HepG2 (cell line): Measurements from ENCODE around the gene IQCC. TPM values are rescaled to one million over a fixed set of nuclear protein-coding genes. Genes with fewer than 3 reads are reported as not detected.

Experiments used
- ATAC-seq: fragments of 200-7000 bp; cut with Tn5 transposase; 3 replicates; pipeline ENCODE4 v1.9.1; 2020; ENCODE audit warnings: mild to moderate bottlenecking, moderate library complexity
- BruUV-seq: library from RNA; stranded (reverse); fragments of 400-500 nt; replicated peaks from 2 replicates; lab custom pipeline; 2021; lab: Mats Ljungman, UMichigan
- CTCF ChIA-PET: fragments of 300-600 bp; formaldehyde crosslinking; extraction: SDS; loops from one replicate; lab custom pipeline; 2021; ENCODE audit warnings: low total read pairs, inconsistent platforms, low intra/inter-chr PET ratio; lab: Yijun Ruan, JAX
- POLR2A ChIA-PET: fragments of 350-600 bp; sonication (Branson Sonifier 250); formaldehyde crosslinking; loops from one replicate; lab custom pipeline; 2020; ENCODE audit warnings: antibody characterized with exemption, inconsistent platforms; lab: Yijun Ruan, JAX
- DNase-seq: peaks from one replicate; pipeline ENCODE4 v3.0.0-alpha.2; 2015; ENCODE audit warnings: low spot score
- FAIRE-seq: peaks from 3 replicates; lab custom pipeline; 2011; peaks lifted over from hg19 to GRCh38; lab: Jason Lieb, UNC
- H2AFZ ChIP-seq: one replicate; pipeline ENCODE4 v1.6.1; 2011; ENCODE audit warnings: low read length, inconsistent platforms
- H3K27ac ChIP-seq: fragments of 300-600 bp; 3 replicates; pipeline ENCODE4 v1.8.0; 2011; ENCODE audit warnings: mixed run types, mild to moderate bottlenecking, mixed read lengths, low read length, inconsistent platforms; ENCODE audit not compliant: insufficient read depth; ENCODE audit errors: extremely low read length
- H3K27me3 ChIP-seq, 2 experiments: fragments of 200-600 bp in 1 of 2; 2 replicates in 1 of 2; 3 replicates in 1 of 2; pipeline versions ENCODE4 v1.6.0 to v1.8.0; 2011; ENCODE audit warnings: low read length in 2 of 2, mild to moderate bottlenecking in 2 of 2, moderate library complexity in 2 of 2, inconsistent platforms in 1 of 2; ENCODE audit not compliant: insufficient read depth in 2 of 2, control insufficient read depth in 1 of 2
- H3K36me3 ChIP-seq, 2 experiments: fragments of 200-600 bp in 1 of 2; replicated peaks in 1 of 2; 2 replicates in 1 of 2; 3 replicates in 1 of 2; pipeline versions ENCODE4 v1.5.1 to v1.8.0; 2011; ENCODE audit warnings: low read length in 2 of 2, inconsistent platforms in 1 of 2; ENCODE audit not compliant: insufficient read depth in 2 of 2, control insufficient read depth in 1 of 2
- H3K4me1 ChIP-seq: 2 replicates; pipeline ENCODE4 v1.5.1; 2012; ENCODE audit warnings: low read length, inconsistent platforms; ENCODE audit not compliant: insufficient read depth
- H3K4me2 ChIP-seq: 2 replicates; pipeline ENCODE4 v1.6.0; 2011; ENCODE audit warnings: low read depth, low read length, inconsistent platforms
- H3K4me3 ChIP-seq, 3 experiments: fragments of 200-600 bp in 1 of 3; sonication (generic), shearing (Covaris generic) in 1 of 3; replicated peaks in 1 of 3; 2 replicates each; pipeline ENCODE4 v1.5.1; 2011 to 2016; ENCODE audit warnings: low read length in 3 of 3, inconsistent platforms in 2 of 3, low read depth in 2 of 3, mild to moderate bottlenecking in 2 of 3, control low read depth in 1 of 3, mixed read lengths in 1 of 3; ENCODE audit not compliant: insufficient read depth in 1 of 3
- H3K79me2 ChIP-seq: one replicate; pipeline ENCODE4 v1.6.1; 2011; ENCODE audit warnings: low read length, inconsistent platforms; ENCODE audit not compliant: insufficient read depth
- H3K9ac ChIP-seq: 2 replicates; pipeline ENCODE4 v1.6.0; 2011; ENCODE audit warnings: mild to moderate bottlenecking, low read depth, low read length, inconsistent platforms; ENCODE audit not compliant: insufficient read depth
- H3K9me3 ChIP-seq: 2 replicates; pipeline ENCODE4 v1.5.1; 2012; ENCODE audit warnings: mild to moderate bottlenecking, low read length
- H4K20me1 ChIP-seq: 2 replicates; pipeline ENCODE4 v1.6.0; 2011; ENCODE audit warnings: inconsistent platforms, mild to moderate bottlenecking, low read length, moderate library complexity; ENCODE audit not compliant: insufficient read depth
- FOXK2 ChIP-seq: fragments of 450-650 bp; IDR thresholded peaks from 2 replicates; pipeline ENCODE4 v1.6.1; 2016
- KDM4B ChIP-seq: sonication (generic); formaldehyde crosslinking; IDR thresholded peaks from 2 replicates; pipeline ENCODE4 v1.4.0; 2020; ENCODE audit warnings: missing genetic modification reagents
- REPIN1 ChIP-seq: sonication (generic); formaldehyde crosslinking; IDR thresholded peaks from 2 replicates; pipeline ENCODE4 v1.8.0; 2022; ENCODE audit warnings: missing genetic modification reagents, low read depth, mild to moderate bottlenecking, borderline replicate concordance
- SUZ12 ChIP-seq: fragments of 150-350 bp; IDR thresholded peaks from 2 replicates; pipeline ENCODE4 v1.6.1; 2014; ENCODE audit warnings: low read depth, low read length
- TOE1 ChIP-seq: sonication (generic); formaldehyde crosslinking; IDR thresholded peaks from 2 replicates; pipeline ENCODE4 v1.4.0; 2020; ENCODE audit warnings: mild to moderate bottlenecking, missing genetic modification reagents
- ZFP90 ChIP-seq: sonication (generic); formaldehyde crosslinking; IDR thresholded peaks from 2 replicates; pipeline ENCODE4 v1.8.0; 2022; ENCODE audit warnings: missing genetic modification reagents, mild to moderate bottlenecking, inconsistent platforms, borderline replicate concordance
- ZNF256 ChIP-seq: sonication (generic); formaldehyde crosslinking; conservative IDR thresholded peaks from 2 replicates; pipeline ENCODE4 v1.4.0; 2020; ENCODE audit warnings: missing genetic modification reagents
- ZNF670 ChIP-seq: sonication (generic); formaldehyde crosslinking; IDR thresholded peaks from 2 replicates; pipeline ENCODE4 v1.8.0; 2022; ENCODE audit warnings: mild to moderate bottlenecking, missing genetic modification reagents, borderline replicate concordance
- ZSCAN9 ChIP-seq: IDR thresholded peaks from 2 replicates; pipeline ENCODE4 v1.6.1; 2016; ENCODE audit warnings: borderline replicate concordance
- WGBS: methylation state at CpG from one replicate; pipeline ENCODE4 v1.1.6; 2017; ENCODE audit warnings: low lambda C conversion rate; 5-methylcytosine and 5-hydroxymethylcytosine counted together
- in situ Hi-C: cut with HindIII; loops from 2 replicates; pipeline ENCODE4 v1.10.0; 2017; ENCODE audit warnings: low pct_unique_long_range_greater_than_20kb; ENCODE audit not compliant: extremely low pct_ligation_motif_present
- intact Hi-C: fragments of 100-400 bp; cut with micrococcal nuclease; formaldehyde crosslinking; loops from one replicate; pipeline ENCODE4 v1.10.0; 2022; ENCODE audit not compliant: unreplicated experiment
- polyA plus RNA-seq, 8 experiments: library from polyadenylated mRNA; depleted of rRNA in 3 of 8; stranded (reverse) in 7 of 8; unstranded in 1 of 8; fragments of >200 nt; fragmentation: Illumina TruSeq in 4 of 8; extraction: Trizol in 4 of 8; gene quantifications; 2 replicates each; pipeline versions ENCODE4 v1.2.1 to v1.2.3, GENCODE V29; 2011 to 2016; ENCODE audit warnings: low read depth in 4 of 8, missing spikeins in 1 of 8, mixed read lengths in 1 of 8; ENCODE audit not compliant: insufficient read depth in 1 of 8
- total RNA-seq, 5 experiments: library from RNA; depleted of rRNA; stranded (reverse); fragments of >200 nt; fragmentation: Illumina TruSeq; extraction: Trizol; gene quantifications; 2 replicates each; pipeline ENCODE4 v1.2.3, GENCODE V29; 2016; ENCODE audit warnings: low read depth in 1 of 5
- TF ChIP-seq, protein P1 (sequence below), 2 experiments: IDR thresholded peaks; 2 replicates each; pipeline ENCODE4 v1.6.1; 2011 to 2012; ENCODE audit warnings: low read length in 2 of 2, borderline replicate concordance in 1 of 2, low read depth in 1 of 2, mild to moderate bottlenecking in 1 of 2, moderate library complexity in 1 of 2
- TF ChIP-seq, protein P2 (sequence below): sonication (generic); formaldehyde crosslinking; IDR thresholded peaks from 2 replicates; pipeline ENCODE4 v1.4.0; 2020; ENCODE audit warnings: missing genetic modification reagents
- TF ChIP-seq, protein P3 (sequence below): sonication (generic); formaldehyde crosslinking; IDR thresholded peaks from 2 replicates; pipeline ENCODE4 v1.8.0; 2023; ENCODE audit warnings: mild to moderate bottlenecking, missing genetic modification reagents
- TF ChIP-seq, protein P4 (sequence below): sonication (generic); formaldehyde crosslinking; IDR thresholded peaks from 2 replicates; pipeline ENCODE4 v1.4.0; 2020; ENCODE audit warnings: missing genetic modification reagents, borderline replicate concordance

The IQCC gene
- total and polyA plus RNA-seq, 2 of the 13 experiments (the other 11 are each of a cell fraction or from before 2014, with no cell fraction given), result 1.7 to 3.0 TPM

DNA sequence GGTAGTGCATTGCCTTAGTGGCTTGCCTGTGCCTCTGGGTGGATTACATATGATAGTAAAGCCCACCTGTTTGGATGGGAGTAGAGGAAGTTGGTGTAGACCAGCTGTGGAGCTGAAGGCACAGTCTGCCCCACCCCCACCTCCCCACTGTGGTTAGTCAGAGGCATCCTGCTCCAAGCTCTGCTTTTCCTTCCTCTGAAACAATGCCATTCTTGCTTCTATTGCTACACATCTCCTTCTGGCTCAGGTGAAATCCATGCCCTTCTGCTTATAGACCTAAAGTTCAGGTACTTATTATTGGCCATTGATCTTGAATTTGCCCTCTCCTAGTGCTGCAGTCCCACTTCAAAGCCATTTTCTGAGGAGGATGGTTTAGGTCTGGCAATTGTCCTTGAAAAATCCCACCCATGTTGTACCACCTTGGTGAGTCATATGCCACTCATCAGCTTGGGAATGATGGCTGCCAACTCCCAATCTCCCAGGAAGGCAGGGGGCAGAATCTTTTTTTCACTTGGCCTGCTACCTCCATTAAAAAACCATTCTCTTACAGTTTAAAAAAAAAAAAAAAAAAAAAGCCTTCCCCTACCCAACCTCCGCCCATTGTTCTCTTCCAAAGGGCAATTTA is 32.7 kb upstream of the IQCC start (continued):
- TF ChIP-seq, protein P1, sequence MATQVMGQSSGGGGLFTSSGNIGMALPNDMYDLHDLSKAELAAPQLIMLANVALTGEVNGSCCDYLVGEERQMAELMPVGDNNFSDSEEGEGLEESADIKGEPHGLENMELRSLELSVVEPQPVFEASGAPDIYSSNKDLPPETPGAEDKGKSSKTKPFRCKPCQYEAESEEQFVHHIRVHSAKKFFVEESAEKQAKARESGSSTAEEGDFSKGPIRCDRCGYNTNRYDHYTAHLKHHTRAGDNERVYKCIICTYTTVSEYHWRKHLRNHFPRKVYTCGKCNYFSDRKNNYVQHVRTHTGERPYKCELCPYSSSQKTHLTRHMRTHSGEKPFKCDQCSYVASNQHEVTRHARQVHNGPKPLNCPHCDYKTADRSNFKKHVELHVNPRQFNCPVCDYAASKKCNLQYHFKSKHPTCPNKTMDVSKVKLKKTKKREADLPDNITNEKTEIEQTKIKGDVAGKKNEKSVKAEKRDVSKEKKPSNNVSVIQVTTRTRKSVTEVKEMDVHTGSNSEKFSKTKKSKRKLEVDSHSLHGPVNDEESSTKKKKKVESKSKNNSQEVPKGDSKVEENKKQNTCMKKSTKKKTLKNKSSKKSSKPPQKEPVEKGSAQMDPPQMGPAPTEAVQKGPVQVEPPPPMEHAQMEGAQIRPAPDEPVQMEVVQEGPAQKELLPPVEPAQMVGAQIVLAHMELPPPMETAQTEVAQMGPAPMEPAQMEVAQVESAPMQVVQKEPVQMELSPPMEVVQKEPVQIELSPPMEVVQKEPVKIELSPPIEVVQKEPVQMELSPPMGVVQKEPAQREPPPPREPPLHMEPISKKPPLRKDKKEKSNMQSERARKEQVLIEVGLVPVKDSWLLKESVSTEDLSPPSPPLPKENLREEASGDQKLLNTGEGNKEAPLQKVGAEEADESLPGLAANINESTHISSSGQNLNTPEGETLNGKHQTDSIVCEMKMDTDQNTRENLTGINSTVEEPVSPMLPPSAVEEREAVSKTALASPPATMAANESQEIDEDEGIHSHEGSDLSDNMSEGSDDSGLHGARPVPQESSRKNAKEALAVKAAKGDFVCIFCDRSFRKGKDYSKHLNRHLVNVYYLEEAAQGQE (IDR thresholded peaks at IDR 0.05; ENCODE audit: borderline replicate concordance in 1 of 2, low read depth in 1 of 2, low read length in 2 of 2), result no peak
- TF ChIP-seq ZNF670 (CRISPR knock-in tag), result no peak
- no peak for TF ChIP-seq SUZ12
- no peak for TF ChIP-seq KDM4B (CRISPR knock-in tag)

DNA sequence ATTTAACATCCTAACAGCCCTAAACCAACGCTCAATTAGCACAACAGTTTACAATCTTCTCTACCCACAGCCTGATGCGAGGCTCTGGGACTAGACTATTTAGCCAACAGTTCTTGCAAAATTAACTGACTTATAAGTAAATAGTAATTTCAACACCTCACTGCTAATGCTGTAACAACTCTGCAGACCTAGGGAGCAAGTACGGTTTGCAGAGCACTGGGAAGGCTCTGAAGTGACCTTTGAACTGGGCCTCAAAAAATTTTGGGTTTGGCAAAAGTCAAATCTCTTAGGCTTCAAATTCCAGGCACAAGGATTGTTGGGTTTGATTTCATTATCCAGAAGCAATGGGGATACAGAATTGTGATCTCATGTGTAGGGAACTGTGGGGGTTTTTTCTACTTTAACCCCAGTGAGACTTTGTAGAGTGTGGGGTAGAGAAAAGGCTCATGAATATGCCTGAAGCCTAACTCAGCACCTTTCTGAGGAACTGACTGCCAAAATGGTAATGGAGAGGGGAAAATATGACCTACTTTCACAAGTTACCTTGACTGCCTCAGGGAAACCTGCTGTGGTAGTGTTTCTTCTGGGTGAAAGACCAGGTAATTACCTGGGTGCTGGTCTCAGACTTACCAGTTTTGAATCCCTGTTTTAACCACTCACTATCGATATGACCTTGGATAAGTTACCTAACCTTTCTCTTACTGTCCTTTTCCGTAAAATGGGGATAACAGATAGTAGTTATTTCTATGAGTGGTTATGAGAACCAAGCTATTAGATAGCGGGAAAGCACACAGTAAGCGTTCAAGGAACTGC is 26.9 kb upstream of the IQCC start:
- in situ Hi-C loops, result no loop called here
- CTCF ChIA-PET, result no interaction called here
- no peaks in the 10 kb centered on the region for H4K20me1 ChIP-seq
- peaks cover 54% of the 10 kb centered on the region for H3K4me1 ChIP-seq
- peak; percentile 80 for DNase-seq
- H3K4me2 ChIP-seq, result peak overlapping the region; percentile 80
- ATAC-seq, result peak; percentile 60
- peak overlapping the region; percentile 87 for H3K27ac ChIP-seq
- H3K36me3 ChIP-seq, result peaks cover 4 to 16% of the 10 kb centered on the region in 2 experiments; a peak in 4 of 5 replicates
- no peaks in the 10 kb centered on the region for H3K9me3 ChIP-seq
- POLR2A ChIA-PET, result interaction anchor here (0.5 to 2.7 kb wide), 17 partner anchors 14 to 174 kb away, joined by 3 to 38 read pairs (median 5); partner anchors contain the start of genes CCDC28B, EIF3I, HDAC1 and IQCC
- peak overlapping the region; percentile 84 for H3K9ac ChIP-seq
- peak; percentile 79 for FAIRE-seq
- BruUV-seq, result no TSS peak
- no peaks in the 10 kb centered on the region for H3K27me3 ChIP-seq
- intact Hi-C loops, result loop anchor here (1.0 kb wide), 1 partner anchor 105 kb away; no protein-coding TSS in a partner anchor
- peak overlapping the region; percentile 47 to 76 (median 58) for H3K4me3 ChIP-seq
- peak overlapping the region; percentile 85 for H2AFZ ChIP-seq
- 0% methylated on average over 7 of the region's 7 CpGs for WGBS
- peaks cover 26% of the 10 kb centered on the region for H3K79me2 ChIP-seq
- TF ChIP-seq, protein P2, sequence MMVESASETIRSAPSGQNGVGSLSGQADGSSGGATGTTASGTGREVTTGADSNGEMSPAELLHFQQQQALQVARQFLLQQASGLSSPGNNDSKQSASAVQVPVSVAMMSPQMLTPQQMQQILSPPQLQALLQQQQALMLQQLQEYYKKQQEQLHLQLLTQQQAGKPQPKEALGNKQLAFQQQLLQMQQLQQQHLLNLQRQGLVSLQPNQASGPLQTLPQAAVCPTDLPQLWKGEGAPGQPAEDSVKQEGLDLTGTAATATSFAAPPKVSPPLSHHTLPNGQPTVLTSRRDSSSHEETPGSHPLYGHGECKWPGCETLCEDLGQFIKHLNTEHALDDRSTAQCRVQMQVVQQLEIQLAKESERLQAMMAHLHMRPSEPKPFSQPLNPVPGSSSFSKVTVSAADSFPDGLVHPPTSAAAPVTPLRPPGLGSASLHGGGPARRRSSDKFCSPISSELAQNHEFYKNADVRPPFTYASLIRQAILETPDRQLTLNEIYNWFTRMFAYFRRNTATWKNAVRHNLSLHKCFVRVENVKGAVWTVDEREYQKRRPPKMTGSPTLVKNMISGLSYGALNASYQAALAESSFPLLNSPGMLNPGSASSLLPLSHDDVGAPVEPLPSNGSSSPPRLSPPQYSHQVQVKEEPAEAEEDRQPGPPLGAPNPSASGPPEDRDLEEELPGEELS (CRISPR knock-in tag), result 0 out of 2 replicates have a peak, but pooled peaks have one; percentile 39
- TF ChIP-seq ZFP90 (no peak), ZNF256 (CRISPR knock-in tag) (no peak), FOXK2 (no peak), ZSCAN9 (CRISPR knock-in tag) (no peak; the same call in 1 of the 2 replicates), TOE1 (no peak), REPIN1 (no peak)
- TF ChIP-seq, protein P3, sequence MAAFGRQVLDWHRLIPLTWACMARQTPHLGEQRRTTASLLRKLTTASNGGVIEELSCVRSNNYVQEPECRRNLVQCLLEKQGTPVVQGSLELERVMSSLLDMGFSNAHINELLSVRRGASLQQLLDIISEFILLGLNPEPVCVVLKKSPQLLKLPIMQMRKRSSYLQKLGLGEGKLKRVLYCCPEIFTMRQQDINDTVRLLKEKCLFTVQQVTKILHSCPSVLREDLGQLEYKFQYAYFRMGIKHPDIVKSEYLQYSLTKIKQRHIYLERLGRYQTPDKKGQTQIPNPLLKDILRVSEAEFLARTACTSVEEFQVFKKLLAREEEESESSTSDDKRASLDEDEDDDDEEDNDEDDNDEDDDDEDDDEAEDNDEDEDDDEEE (CRISPR knock-in tag), result no peak
- TF ChIP-seq, protein P4, sequence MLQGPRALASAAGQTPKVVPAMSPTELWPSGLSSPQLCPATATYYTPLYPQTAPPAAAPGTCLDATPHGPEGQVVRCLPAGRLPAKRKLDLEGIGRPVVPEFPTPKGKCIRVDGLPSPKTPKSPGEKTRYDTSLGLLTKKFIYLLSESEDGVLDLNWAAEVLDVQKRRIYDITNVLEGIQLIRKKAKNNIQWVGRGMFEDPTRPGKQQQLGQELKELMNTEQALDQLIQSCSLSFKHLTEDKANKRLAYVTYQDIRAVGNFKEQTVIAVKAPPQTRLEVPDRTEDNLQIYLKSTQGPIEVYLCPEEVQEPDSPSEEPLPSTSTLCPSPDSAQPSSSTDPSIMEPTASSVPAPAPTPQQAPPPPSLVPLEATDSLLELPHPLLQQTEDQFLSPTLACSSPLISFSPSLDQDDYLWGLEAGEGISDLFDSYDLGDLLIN (CRISPR knock-in tag), result no peak
